HEK293 (cell line): Measurements from ENCODE around the gene TTC27.

Source experiments
- CTCF ChIP-seq: fragments of 450-650 bp; formaldehyde crosslinking; IDR thresholded peaks from 2 replicates; pipeline ENCODE4 v1.5.1; 2016; ENCODE audit warnings: missing biosample characterization, missing genetic modification characterization
- KLF16 ChIP-seq: fragments of 450-650 bp; formaldehyde crosslinking; IDR thresholded peaks from 2 replicates; pipeline ENCODE4 v1.5.1; 2017; ENCODE audit warnings: missing biosample characterization, missing genetic modification characterization
- PBX3 ChIP-seq: sonication (generic); formaldehyde crosslinking; IDR thresholded peaks from 2 replicates; pipeline ENCODE4 v1.8.1; 2022; ENCODE audit warnings: mild to moderate bottlenecking, moderate library complexity, missing genetic modification reagents
- TSHZ1 ChIP-seq: fragments of 450-650 bp; formaldehyde crosslinking; IDR thresholded peaks from 2 replicates; pipeline ENCODE4 v1.5.1; 2016; ENCODE audit warnings: missing biosample characterization, missing genetic modification characterization, borderline replicate concordance
- ZBTB11 ChIP-seq: fragments of 450-650 bp; formaldehyde crosslinking; conservative IDR thresholded peaks from 2 replicates; pipeline ENCODE4 v1.5.1; 2016; ENCODE audit warnings: low read depth, missing biosample characterization, missing genetic modification characterization
- ZBTB48 ChIP-seq: fragments of 450-650 bp; formaldehyde crosslinking; IDR thresholded peaks from 2 replicates; pipeline ENCODE4 v1.5.1; 2016; ENCODE audit warnings: missing biosample characterization, missing genetic modification characterization
- ZNF138 ChIP-seq: fragments of 450-650 bp; formaldehyde crosslinking; IDR thresholded peaks from 2 replicates; pipeline ENCODE4 v1.5.1; 2016; ENCODE audit warnings: missing biosample characterization, missing genetic modification characterization, borderline replicate concordance
- ZNF140 ChIP-seq: fragments of 450-650 bp; formaldehyde crosslinking; IDR thresholded peaks from 2 replicates; pipeline ENCODE4 v1.5.1; 2016; ENCODE audit warnings: missing biosample characterization, missing genetic modification characterization
- ZNF214 ChIP-seq: fragments of 450-650 bp; formaldehyde crosslinking; IDR thresholded peaks from 2 replicates; pipeline ENCODE4 v1.5.1; 2017; ENCODE audit warnings: missing biosample characterization, mild to moderate bottlenecking, missing genetic modification characterization, borderline replicate concordance
- ZNF26 ChIP-seq: fragments of 450-650 bp; formaldehyde crosslinking; IDR thresholded peaks from 2 replicates; pipeline ENCODE4 v1.5.1; 2016; ENCODE audit warnings: missing biosample characterization, missing genetic modification characterization
- ZNF274 ChIP-seq, 2 experiments: fragments of 200-500 bp in 1 of 2; fragments of 450-650 bp in 1 of 2; sonication (Bioruptor generic) in 1 of 2; formaldehyde crosslinking in 1 of 2; IDR thresholded peaks; 2 replicates each; pipeline versions ENCODE4 v1.5.1 to v1.6.1; 2014 to 2016; ENCODE audit warnings: borderline replicate concordance in 1 of 2, inconsistent platforms in 1 of 2, low read length in 1 of 2, missing biosample characterization in 1 of 2, missing genetic modification characterization in 1 of 2
- ZNF311 ChIP-seq: fragments of 450-650 bp; formaldehyde crosslinking; IDR thresholded peaks from 2 replicates; pipeline ENCODE4 v1.5.1; 2017; ENCODE audit warnings: missing biosample characterization, missing genetic modification characterization, borderline replicate concordance
- ZNF449 ChIP-seq: fragments of 450-650 bp; formaldehyde crosslinking; IDR thresholded peaks from 2 replicates; pipeline ENCODE4 v1.5.1; 2017; ENCODE audit warnings: missing biosample characterization, mild to moderate bottlenecking, missing genetic modification characterization, moderate library complexity
- TF ChIP-seq, protein P1 (sequence below): fragments of 450-650 bp; formaldehyde crosslinking; IDR thresholded peaks from 2 replicates; pipeline ENCODE4 v1.5.1; 2016; ENCODE audit warnings: missing biosample characterization, missing genetic modification characterization

- TF ChIP-seq CTCF (tag by site-specific recombination) (no peak), ZNF274 (IDR thresholded peaks at IDR 0.05; ENCODE audit: low read length) (no peak), ZNF274 (tag by site-specific recombination; IDR thresholded peaks at IDR 0.05; ENCODE audit: borderline replicate concordance) (no peak), ZBTB48 (tag by site-specific recombination) (no peak), ZNF26 (tag by site-specific recombination) (no peak), KLF16 (no peak), ZNF311 (tag by site-specific recombination) (no peak), ZNF214 (tag by site-specific recombination) (no peak), ZBTB11 (tag by site-specific recombination) (no peak), ZNF449 (tag by site-specific recombination) (no peak), ZNF138 (no peak), PBX3 (CRISPR knock-in tag) (no peak), TSHZ1 (no peak), ZNF140 (tag by site-specific recombination) (no peak)
- TF ChIP-seq, protein P1, sequence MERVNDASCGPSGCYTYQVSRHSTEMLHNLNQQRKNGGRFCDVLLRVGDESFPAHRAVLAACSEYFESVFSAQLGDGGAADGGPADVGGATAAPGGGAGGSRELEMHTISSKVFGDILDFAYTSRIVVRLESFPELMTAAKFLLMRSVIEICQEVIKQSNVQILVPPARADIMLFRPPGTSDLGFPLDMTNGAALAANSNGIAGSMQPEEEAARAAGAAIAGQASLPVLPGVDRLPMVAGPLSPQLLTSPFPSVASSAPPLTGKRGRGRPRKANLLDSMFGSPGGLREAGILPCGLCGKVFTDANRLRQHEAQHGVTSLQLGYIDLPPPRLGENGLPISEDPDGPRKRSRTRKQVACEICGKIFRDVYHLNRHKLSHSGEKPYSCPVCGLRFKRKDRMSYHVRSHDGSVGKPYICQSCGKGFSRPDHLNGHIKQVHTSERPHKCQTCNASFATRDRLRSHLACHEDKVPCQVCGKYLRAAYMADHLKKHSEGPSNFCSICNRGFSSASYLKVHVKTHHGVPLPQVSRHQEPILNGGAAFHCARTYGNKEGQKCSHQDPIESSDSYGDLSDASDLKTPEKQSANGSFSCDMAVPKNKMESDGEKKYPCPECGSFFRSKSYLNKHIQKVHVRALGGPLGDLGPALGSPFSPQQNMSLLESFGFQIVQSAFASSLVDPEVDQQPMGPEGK (tag by site-specific recombination): no peak
These were observed 176.4 kb downstream of the TTC27 start for GRCh38 chr2:32804205-32804604.
